WTC11 (cell line): ENCODE measurements around the gene ARL8A. TPM values are rescaled to one million over a fixed set of nuclear protein-coding genes. Genes with fewer than 3 reads are reported as not detected.

Experiments
- ATAC-seq: fragments of 200-7000 bp; cut with Tn5 transposase; 2 replicates; pipeline ENCODE4 v1.10.0; 2021; ENCODE audit warnings: mild to moderate bottlenecking, moderate library complexity
- CTCF ChIA-PET: fragments of 300-600 bp; sonication (Branson Sonifier 250); formaldehyde crosslinking; loops from one replicate; lab custom pipeline; 2021; ENCODE audit warnings: antibody characterized with exemption; lab: Charles Lee
- POLR2A ChIA-PET: fragments of 350-600 bp; sonication (Branson Sonifier 250); formaldehyde crosslinking; loops from one replicate; lab custom pipeline; 2021; ENCODE audit warnings: antibody characterized with exemption; lab: Charles Lee
- DNase-seq: peaks from one replicate; pipeline ENCODE4 v3.0.0; 2021; ENCODE audit warnings: low spot score
- H3K27ac Mint-ChIP-seq: 2 replicates; pipeline ENCODE4 v1.8.0; 2021; ENCODE audit warnings: mixed read lengths
- H3K27me3 Mint-ChIP-seq: 2 replicates; pipeline ENCODE4 v1.8.0; 2021; ENCODE audit warnings: low read depth, mild to moderate bottlenecking, moderate library complexity, mixed read lengths
- H3K36me3 Mint-ChIP-seq: 2 replicates; pipeline ENCODE4 v1.8.0; 2021; ENCODE audit warnings: mixed read lengths
- H3K4me1 Mint-ChIP-seq: 2 replicates; pipeline ENCODE4 v1.8.0; 2022; ENCODE audit warnings: mixed read lengths
- H3K4me3 Mint-ChIP-seq: 2 replicates; pipeline ENCODE4 v1.8.0; 2021; ENCODE audit warnings: mild to moderate bottlenecking, moderate library complexity, mixed read lengths
- H3K9me3 Mint-ChIP-seq: 2 replicates; pipeline ENCODE4 v1.8.0; 2021; ENCODE audit warnings: mixed read lengths
- ATF2 ChIP-seq: sonication (generic); formaldehyde crosslinking; IDR thresholded peaks from 2 replicates; pipeline ENCODE4 v1.8.1; 2022; ENCODE audit warnings: low read depth, missing genetic modification reagents, borderline replicate concordance
- ATF6 ChIP-seq: sonication (generic); formaldehyde crosslinking; IDR thresholded peaks from 2 replicates; pipeline ENCODE4 v1.8.1; 2023; ENCODE audit warnings: mild to moderate bottlenecking, missing genetic modification reagents
- CBFB ChIP-seq: sonication (generic); formaldehyde crosslinking; IDR thresholded peaks from 2 replicates; pipeline ENCODE4 v1.8.1; 2022; ENCODE audit warnings: mild to moderate bottlenecking, low read depth, missing genetic modification reagents
- CREM ChIP-seq: sonication (generic); formaldehyde crosslinking; IDR thresholded peaks from 2 replicates; pipeline ENCODE4 v1.8.1; 2022; ENCODE audit warnings: mild to moderate bottlenecking, missing genetic modification reagents, moderate library complexity
- E2F5 ChIP-seq: sonication (generic); formaldehyde crosslinking; IDR thresholded peaks from 2 replicates; pipeline ENCODE4 v1.8.1; 2022; ENCODE audit warnings: mild to moderate bottlenecking, moderate library complexity, missing genetic modification reagents
- FOXP4 ChIP-seq: sonication (generic); formaldehyde crosslinking; IDR thresholded peaks from 2 replicates; pipeline ENCODE4 v1.8.0; 2022; ENCODE audit warnings: mild to moderate bottlenecking, missing genetic modification reagents
- GABPB1 ChIP-seq: sonication (generic); formaldehyde crosslinking; IDR thresholded peaks from 2 replicates; pipeline ENCODE4 v1.8.1; 2023; ENCODE audit warnings: mild to moderate bottlenecking, missing genetic modification reagents
- GRHL2 ChIP-seq: fragments of 250-450 bp; sonication (Bioruptor Pico); IDR thresholded peaks from 2 replicates; pipeline ENCODE4 v1.8.0; 2022; ENCODE audit warnings: mild to moderate bottlenecking, moderate library complexity; ENCODE audit not compliant: insufficient replicate concordance, severe bottlenecking
- HMGA2 ChIP-seq: fragments of 250-450 bp; sonication (Bioruptor Pico); IDR thresholded peaks from 2 replicates; pipeline ENCODE4 v1.4.0; 2021; ENCODE audit warnings: mild to moderate bottlenecking, moderate library complexity
- JAZF1 ChIP-seq: fragments of 250-450 bp; sonication (Bioruptor Pico); IDR thresholded peaks from 2 replicates; pipeline ENCODE4 v1.9.0; 2021; ENCODE audit warnings: moderate library complexity, mild to moderate bottlenecking, inconsistent platforms
- JUN ChIP-seq: sonication (generic); formaldehyde crosslinking; IDR thresholded peaks from 2 replicates; pipeline ENCODE4 v1.8.0; 2023; ENCODE audit warnings: mild to moderate bottlenecking, missing genetic modification reagents
- MAX ChIP-seq: sonication (generic); formaldehyde crosslinking; IDR thresholded peaks from 2 replicates; pipeline ENCODE4 v1.8.0; 2022; ENCODE audit warnings: mild to moderate bottlenecking, missing genetic modification reagents
- NR2C2 ChIP-seq: sonication (generic); formaldehyde crosslinking; IDR thresholded peaks from 2 replicates; pipeline ENCODE4 v1.8.0; 2022; ENCODE audit warnings: mild to moderate bottlenecking, missing genetic modification reagents
- PRRX2 ChIP-seq: fragments of 250-450 bp; sonication (Bioruptor Pico); IDR thresholded peaks from 2 replicates; pipeline ENCODE4 v1.8.0; 2021; ENCODE audit warnings: mild to moderate bottlenecking
- STAT6 ChIP-seq: sonication (generic); formaldehyde crosslinking; conservative IDR thresholded peaks from 2 replicates; pipeline ENCODE4 v1.8.1; 2023; ENCODE audit warnings: mild to moderate bottlenecking, low read depth, missing genetic modification reagents, moderate library complexity
- USF2 ChIP-seq: sonication (generic); formaldehyde crosslinking; IDR thresholded peaks from 2 replicates; pipeline ENCODE4 v1.8.1; 2023; ENCODE audit warnings: mild to moderate bottlenecking, missing genetic modification reagents, moderate library complexity
- ZNF263 ChIP-seq: sonication (generic); formaldehyde crosslinking; IDR thresholded peaks from 2 replicates; pipeline ENCODE4 v1.8.1; 2022; ENCODE audit warnings: low read depth, mild to moderate bottlenecking, moderate library complexity, missing genetic modification reagents
- ZNF416 ChIP-seq: fragments of 250-450 bp; sonication (Bioruptor Pico); IDR thresholded peaks from 2 replicates; pipeline ENCODE4 v1.9.0; 2021; ENCODE audit warnings: mild to moderate bottlenecking, inconsistent platforms
- ZNF425 ChIP-seq: fragments of 250-450 bp; sonication (Bioruptor Pico); conservative IDR thresholded peaks from 2 replicates; pipeline ENCODE4 v1.9.0; 2021; ENCODE audit warnings: mild to moderate bottlenecking
- total RNA-seq: library from RNA; stranded (reverse); gene quantifications from 3 replicates; pipeline ENCODE4 v1.2.3, GENCODE V29; 2021

The ARL8A gene
- total RNA-seq, 1 experiment from 2014 or later, result 47.2 TPM

GRCh38 chr1:202151045-202151444 is 6.5 kb upstream of the ARL8A start (continued):
- TF ChIP-seq ZNF425 (CRISPR knock-in tag) (no peak), ATF6 (CRISPR knock-in tag) (no peak), CBFB (no peak), STAT6 (CRISPR knock-in tag) (no peak), CREM (no peak), GRHL2 (CRISPR knock-in tag) (no peak)
- TF ChIP-seq, all 79 proteins: peak for 0

GRCh38 chr1:202150602-202151001 is 6.1 kb upstream of the ARL8A start:
- TF ChIP-seq PRRX2 (CRISPR knock-in tag) (no peak), USF2 (CRISPR knock-in tag) (no peak), JUN (CRISPR knock-in tag) (no peak), ZNF263 (no peak), GABPB1 (no peak), MAX (CRISPR knock-in tag) (no peak), NR2C2 (CRISPR knock-in tag) (no peak), JAZF1 (CRISPR knock-in tag) (no peak), HMGA2 (CRISPR knock-in tag) (no peak)
- TF ChIP-seq, all 79 proteins: peak for 0
- ATAC-seq, result no peak
- Mint-ChIP-seq H3K4me3 (no peak overlapping the region), H3K27ac (no peak overlapping the region), H3K36me3 (no peaks in the 10 kb centered on the region), H3K27me3 (peaks cover 2% of the 10 kb centered on the region), H3K9me3 (no peaks in the 10 kb centered on the region), H3K4me1 (peaks cover 10% of the 10 kb centered on the region)
- ChIA-PET POLR2A (no interaction called here), CTCF (interaction anchor here (0.7 to 1.9 kb wide), 2 partner anchors 15 to 569 kb away, joined by 3 to 6 read pairs; no protein-coding TSS in a partner anchor)
- DNase-seq, result no peak

GRCh38 chr1:202150187-202150586 is 5.7 kb upstream of the ARL8A start:
- no peak overlapping the region for H3K4me3 Mint-ChIP-seq
- DNase-seq (no peak), ATAC-seq (no peak)
- ChIA-PET POLR2A (no interaction called here), CTCF (interaction anchor here (0.7 kb wide), 1 partner anchor 569 kb away, joined by 3 read pairs; no protein-coding TSS in a partner anchor)
- H3K9me3 Mint-ChIP-seq, result no peaks in the 10 kb centered on the region
- H3K4me1 Mint-ChIP-seq, result peaks cover 14% of the 10 kb centered on the region
- H3K27ac Mint-ChIP-seq, result no peak overlapping the region
- peaks cover 6% of the 10 kb centered on the region for H3K27me3 Mint-ChIP-seq
- H3K36me3 Mint-ChIP-seq, result no peaks in the 10 kb centered on the region
- TF ChIP-seq ZNF416 (CRISPR knock-in tag) (no peak), FOXP4 (CRISPR knock-in tag) (no peak), E2F5 (CRISPR knock-in tag) (no peak), ATF2 (no peak)
